ENCODE measurements around the gene DCD.

GRCh38 chr12:54649825-54650224, 1.7 kb upstream of the DCD start:
- no peak for TF ChIP-seq CTCF (IDR thresholded peaks at IDR 0.05)
- TF ChIP-seq POLR2A (IDR thresholded peaks at IDR 0.05), result no peak

All from upper lobe of left lung (tissue), 4 donors.